Peyer's patch (tissue), 4 donors: ENCODE results near the gene KRIT1.

Experiments used
- POLR2A ChIP-seq, 2 donors: fragments of 450-650 bp; IDR thresholded peaks; one replicate each; pipeline ENCODE4 v1.5.1; 2017; ENCODE audit warnings: antibody characterized with exemption in 2 of 2, mild to moderate bottlenecking in 2 of 2, moderate library complexity in 2 of 2
- TF ChIP-seq, protein P1 (sequence below), 6 experiments: fragments of 450-650 bp in 4 of 6; fragments of 200-600 bp in 2 of 6; sonication (generic) in 1 of 6; IDR thresholded peaks; one replicate each; pipeline ENCODE4 v1.5.1; 2017 to 2019; ENCODE audit warnings: antibody characterized with exemption in 6 of 6, mild to moderate bottlenecking in 3 of 6, moderate library complexity in 1 of 6

DNA sequence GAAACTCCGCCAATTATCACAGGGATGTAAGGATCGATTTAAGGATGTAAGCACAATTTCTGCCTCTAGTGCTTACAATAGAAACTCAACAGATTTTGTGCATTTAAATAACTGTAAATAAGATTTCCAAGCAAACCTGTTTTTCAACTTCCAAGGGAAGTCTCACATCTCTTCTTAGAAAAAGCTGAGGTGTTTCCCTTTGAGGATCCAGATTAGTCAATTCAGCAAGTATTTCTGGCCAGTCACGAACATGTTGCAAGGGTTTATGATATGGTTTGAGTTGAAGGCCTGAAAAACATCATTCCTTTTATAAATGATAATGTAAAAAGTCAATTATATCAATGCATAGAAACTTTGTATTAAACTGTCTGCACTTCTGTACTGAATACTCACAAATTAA is 23.9 kb downstream of the KRIT1 start:
- TF ChIP-seq, protein P1, sequence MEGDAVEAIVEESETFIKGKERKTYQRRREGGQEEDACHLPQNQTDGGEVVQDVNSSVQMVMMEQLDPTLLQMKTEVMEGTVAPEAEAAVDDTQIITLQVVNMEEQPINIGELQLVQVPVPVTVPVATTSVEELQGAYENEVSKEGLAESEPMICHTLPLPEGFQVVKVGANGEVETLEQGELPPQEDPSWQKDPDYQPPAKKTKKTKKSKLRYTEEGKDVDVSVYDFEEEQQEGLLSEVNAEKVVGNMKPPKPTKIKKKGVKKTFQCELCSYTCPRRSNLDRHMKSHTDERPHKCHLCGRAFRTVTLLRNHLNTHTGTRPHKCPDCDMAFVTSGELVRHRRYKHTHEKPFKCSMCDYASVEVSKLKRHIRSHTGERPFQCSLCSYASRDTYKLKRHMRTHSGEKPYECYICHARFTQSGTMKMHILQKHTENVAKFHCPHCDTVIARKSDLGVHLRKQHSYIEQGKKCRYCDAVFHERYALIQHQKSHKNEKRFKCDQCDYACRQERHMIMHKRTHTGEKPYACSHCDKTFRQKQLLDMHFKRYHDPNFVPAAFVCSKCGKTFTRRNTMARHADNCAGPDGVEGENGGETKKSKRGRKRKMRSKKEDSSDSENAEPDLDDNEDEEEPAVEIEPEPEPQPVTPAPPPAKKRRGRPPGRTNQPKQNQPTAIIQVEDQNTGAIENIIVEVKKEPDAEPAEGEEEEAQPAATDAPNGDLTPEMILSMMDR (IDR thresholded peaks at IDR 0.05): no peak
- TF ChIP-seq POLR2A (IDR thresholded peaks at IDR 0.05): no peak
